ENCODE measurements around the gene PTBP3. TPM values are rescaled to one million over a fixed set of nuclear protein-coding genes. Genes with fewer than 3 reads are reported as not detected.
"Not testable (repeated sequence)": the region's sequence is repeated elsewhere in the genome, so short reads cannot be mapped to it uniquely, and the experiment has no call there.

PTBP3 gene
- total RNA-seq, 3 donors from 2014 or later, result 73.1 to 81.1 (median 73.5) TPM

- H3K4me3 Mint-ChIP-seq, result no peak overlapping the region
- DNase-seq, result no peak
- H3K9me3 Mint-ChIP-seq, result peaks cover 18% of the 10 kb centered on the region
- H3K4me1 Mint-ChIP-seq (ENCODE audit: low read depth), result no peaks in the 10 kb centered on the region
- H3K36me3 Mint-ChIP-seq (ENCODE audit: insufficient read depth), result peaks cover 53% of the 10 kb centered on the region
- no peak for ATAC-seq
- no peaks in the 10 kb centered on the region for H3K27me3 Mint-ChIP-seq (ENCODE audit: low read depth)
Observed at GRCh38 chr9:112207451-112207850, 126.0 kb downstream of the PTBP3 start.

GRCh38 chr9:112203536-112203935 is 129.9 kb downstream of the PTBP3 start:
- no peaks in the 10 kb centered on the region for H3K4me1 Mint-ChIP-seq (ENCODE audit: low read depth)
- no peaks in the 10 kb centered on the region for H3K27me3 Mint-ChIP-seq (ENCODE audit: low read depth)
- peaks cover 19% of the 10 kb centered on the region for H3K9me3 Mint-ChIP-seq
- ATAC-seq, result no peak
- DNase-seq, result no peak
- peaks cover 27% of the 10 kb centered on the region for H3K36me3 Mint-ChIP-seq (ENCODE audit: insufficient read depth)
- H3K4me3 Mint-ChIP-seq, result no peak overlapping the region

- Mint-ChIP-seq H3K9me3 (peaks cover 8% of the 10 kb centered on the region), H3K4me3 (no peak overlapping the region), H3K27me3 (ENCODE audit: low read depth) (no peaks in the 10 kb centered on the region), H3K4me1 (ENCODE audit: low read depth) (no peaks in the 10 kb centered on the region), H3K36me3 (ENCODE audit: insufficient read depth) (peaks cover 12% of the 10 kb centered on the region)
- no peak for DNase-seq
- ATAC-seq, result no peak
Observed at GRCh38 chr9:112200711-112201110, 132.7 kb downstream of the PTBP3 start.

GRCh38 chr9:112198646-112199045 is 134.8 kb downstream of the PTBP3 start:
- peaks cover 8% of the 10 kb centered on the region for H3K36me3 Mint-ChIP-seq (ENCODE audit: insufficient read depth)

GRCh38 chr9:112194969-112195431 is 138.4 kb downstream of the PTBP3 start:
- Mint-ChIP-seq H3K4me1 (ENCODE audit: low read depth) (no peaks in the 10 kb centered on the region), H3K4me3 (no peak overlapping the region), H3K27me3 (ENCODE audit: low read depth) (no peaks in the 10 kb centered on the region), H3K9me3 (no peaks in the 10 kb centered on the region), H3K36me3 (ENCODE audit: insufficient read depth) (peaks cover 2% of the 10 kb centered on the region)
- DNase-seq, result no peak
- no peak for ATAC-seq

More at GRCh38 chr9:112198646-112199045, 134.8 kb downstream of the PTBP3 start:
- H3K4me1 Mint-ChIP-seq (ENCODE audit: low read depth), result no peaks in the 10 kb centered on the region
- H3K27me3 Mint-ChIP-seq (ENCODE audit: low read depth), result no peaks in the 10 kb centered on the region
- peaks cover 6% of the 10 kb centered on the region for H3K9me3 Mint-ChIP-seq
- DNase-seq, result no peak
- no peak overlapping the region for H3K4me3 Mint-ChIP-seq
- no peak for ATAC-seq

GRCh38 chr9:112193572-112194288 is 139.7 kb downstream of the PTBP3 start:
- ATAC-seq (no peak), DNase-seq (no peak)
- Mint-ChIP-seq H3K9me3 (no peaks in the 10 kb centered on the region), H3K36me3 (ENCODE audit: insufficient read depth) (no peaks in the 10 kb centered on the region), H3K27me3 (ENCODE audit: low read depth) (no peaks in the 10 kb centered on the region), H3K4me1 (ENCODE audit: low read depth) (no peaks in the 10 kb centered on the region), H3K4me3 (no peak overlapping the region)

GRCh38 chr9:112190320-112190719 is 143.1 kb downstream of the PTBP3 start:
- H3K9me3 Mint-ChIP-seq; ATAC-seq; H3K4me3 Mint-ChIP-seq; DNase-seq; H3K27me3 Mint-ChIP-seq (ENCODE audit: low read depth); H3K4me1 Mint-ChIP-seq (ENCODE audit: low read depth); H3K36me3 Mint-ChIP-seq (ENCODE audit: insufficient read depth): not testable (repeated sequence)

GRCh38 chr9:112188884-112189283 is 144.5 kb downstream of the PTBP3 start:
- Mint-ChIP-seq H3K36me3 (ENCODE audit: insufficient read depth) (no peaks in the 10 kb centered on the region), H3K9me3 (no peaks in the 10 kb centered on the region), H3K4me3 (no peak overlapping the region), H3K27me3 (ENCODE audit: low read depth) (no peaks in the 10 kb centered on the region), H3K4me1 (ENCODE audit: low read depth) (no peaks in the 10 kb centered on the region)
- DNase-seq (no peak), ATAC-seq (no peak)

- H3K9me3 Mint-ChIP-seq, result peaks cover 11% of the 10 kb centered on the region
- DNase-seq (no peak), ATAC-seq (no peak)
- H3K4me3 Mint-ChIP-seq, result no peak overlapping the region
- no peaks in the 10 kb centered on the region for H3K27me3 Mint-ChIP-seq (ENCODE audit: low read depth)
- no peaks in the 10 kb centered on the region for H3K36me3 Mint-ChIP-seq (ENCODE audit: insufficient read depth)
- peaks cover 4% of the 10 kb centered on the region for H3K4me1 Mint-ChIP-seq (ENCODE audit: low read depth)
Observed at GRCh38 chr9:112187404-112187803, 146.0 kb downstream of the PTBP3 start.

- Mint-ChIP-seq H3K4me3 (no peak overlapping the region), H3K9me3 (peaks cover 13% of the 10 kb centered on the region), H3K27me3 (ENCODE audit: low read depth) (no peaks in the 10 kb centered on the region), H3K4me1 (ENCODE audit: low read depth) (peaks cover 6% of the 10 kb centered on the region), H3K36me3 (ENCODE audit: insufficient read depth) (no peaks in the 10 kb centered on the region)
- no peak for DNase-seq
- ATAC-seq, result no peak
Observed at GRCh38 chr9:112186695-112187094, 146.7 kb downstream of the PTBP3 start.

GRCh38 chr9:112184946-112185345 is 148.5 kb downstream of the PTBP3 start:
- ATAC-seq (no peak), DNase-seq (no peak)
- Mint-ChIP-seq H3K4me3 (no peak overlapping the region), H3K9me3 (peaks cover 13% of the 10 kb centered on the region), H3K4me1 (ENCODE audit: low read depth) (peaks cover 21% of the 10 kb centered on the region), H3K36me3 (ENCODE audit: insufficient read depth) (no peaks in the 10 kb centered on the region), H3K27me3 (ENCODE audit: low read depth) (no peaks in the 10 kb centered on the region)

GRCh38 chr9:112184221-112184620 is 149.2 kb downstream of the PTBP3 start:
- Mint-ChIP-seq H3K4me1 (ENCODE audit: low read depth) (peaks cover 25% of the 10 kb centered on the region), H3K9me3 (peaks cover 13% of the 10 kb centered on the region), H3K4me3 (no peak overlapping the region), H3K27me3 (ENCODE audit: low read depth) (no peaks in the 10 kb centered on the region), H3K36me3 (ENCODE audit: insufficient read depth) (no peaks in the 10 kb centered on the region)
- ATAC-seq (no peak), DNase-seq (no peak)

GRCh38 chr9:112180387-112180881 is 153.0 kb downstream of the PTBP3 start:
- Mint-ChIP-seq H3K27me3 (ENCODE audit: low read depth) (no peaks in the 10 kb centered on the region), H3K9me3 (peaks cover 13% of the 10 kb centered on the region), H3K36me3 (ENCODE audit: insufficient read depth) (no peaks in the 10 kb centered on the region), H3K4me3 (no peak overlapping the region), H3K4me1 (ENCODE audit: low read depth) (peaks cover 48% of the 10 kb centered on the region)
- DNase-seq, result peak; percentile 27
- ATAC-seq, result peak; percentile 87 to 89

GRCh38 chr9:112179816-112180215 is 153.6 kb downstream of the PTBP3 start:
- Mint-ChIP-seq H3K4me3 (no peak overlapping the region), H3K36me3 (ENCODE audit: insufficient read depth) (no peaks in the 10 kb centered on the region), H3K9me3 (peaks cover 13% of the 10 kb centered on the region), H3K4me1 (ENCODE audit: low read depth) (peaks cover 50% of the 10 kb centered on the region), H3K27me3 (ENCODE audit: low read depth) (no peaks in the 10 kb centered on the region)
- no peak for DNase-seq
- no peak for ATAC-seq

GRCh38 chr9:112176524-112176923 is 156.9 kb downstream of the PTBP3 start:
- DNase-seq (peak; percentile 6), ATAC-seq (no peak)
- peaks cover 73% of the 10 kb centered on the region for H3K4me1 Mint-ChIP-seq (ENCODE audit: low read depth)
- H3K9me3 Mint-ChIP-seq, result no peaks in the 10 kb centered on the region
- no peaks in the 10 kb centered on the region for H3K27me3 Mint-ChIP-seq (ENCODE audit: low read depth)
- H3K36me3 Mint-ChIP-seq (ENCODE audit: insufficient read depth), result no peaks in the 10 kb centered on the region
- H3K4me3 Mint-ChIP-seq, result peak overlapping the region; percentile 64
